ENCODE measurements around the gene ARMC2.
A peak's percentile ranks its signal among the peaks of the same experiment; 100 is the strongest.

ARMC2 gene

DNA sequence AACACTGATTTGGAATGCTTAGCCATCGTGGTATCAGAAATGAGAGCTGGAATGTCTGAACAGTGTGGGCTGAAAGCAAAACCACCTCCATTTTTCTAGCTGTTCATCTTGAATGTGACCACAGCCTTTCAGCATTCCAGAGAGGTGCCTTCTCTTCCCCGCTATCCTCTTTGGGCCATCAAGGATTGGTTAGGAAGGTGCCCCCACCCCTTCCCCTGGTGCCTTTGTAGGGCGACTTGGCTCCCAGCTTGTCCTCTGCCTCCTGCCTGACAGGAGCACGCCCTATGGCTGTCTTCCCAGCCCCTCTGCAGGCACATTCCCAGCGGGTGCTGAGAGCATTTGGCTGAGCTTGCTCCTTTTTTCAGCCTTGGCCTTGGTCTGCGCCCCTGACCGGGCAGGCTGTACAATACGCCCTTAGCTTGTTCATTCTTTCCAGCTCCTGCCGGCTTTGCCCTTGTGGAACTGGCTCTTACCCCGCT, 97.5 kb downstream of the ARMC2 start:
- no peak for TF ChIP-seq REST (IDR thresholded peaks at IDR 0.05; ENCODE audit: insufficient read depth in 1 of 2, low read depth in 2 of 2, low read length in 2 of 2)
- no peak for TF ChIP-seq TAF1 (IDR thresholded peaks at IDR 0.05; ENCODE audit: borderline replicate concordance, insufficient read depth, low read length)
- no peak for TF ChIP-seq POLR2AphosphoS5 (IDR thresholded peaks at IDR 0.05; ENCODE audit: low read depth, low read length)
- no peak for TF ChIP-seq SIN3A (IDR thresholded peaks at IDR 0.05; ENCODE audit: borderline replicate concordance, insufficient read depth, low read length)
- no peak for TF ChIP-seq FOXP2 (optimal IDR thresholded peaks at IDR 0.05; ENCODE audit: borderline replicate concordance, extremely low read depth, extremely low read length, insufficient read depth)

DNA sequence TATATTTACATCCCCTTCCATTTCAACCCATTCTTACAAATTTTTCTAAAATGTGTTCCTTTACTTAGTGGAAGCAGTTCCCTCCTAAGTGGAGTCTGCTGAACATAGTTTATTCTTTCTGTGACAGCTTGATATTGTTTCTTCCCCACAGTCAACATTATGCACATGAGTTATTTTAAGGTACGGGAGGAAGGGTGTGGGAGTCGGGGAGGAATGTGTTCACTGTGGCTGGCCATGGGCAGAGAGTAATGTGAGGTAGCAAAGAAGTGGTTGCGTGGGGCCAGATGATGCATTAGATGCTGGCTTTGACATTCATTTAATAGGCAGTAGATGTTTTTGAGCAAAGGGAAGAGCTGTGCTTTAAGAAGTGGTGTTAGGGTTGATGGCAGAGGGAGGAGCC, 98.5 kb downstream of the ARMC2 start:
- TF ChIP-seq REST (IDR thresholded peaks at IDR 0.05; ENCODE audit: insufficient read depth in 1 of 2, low read depth in 2 of 2, low read length in 2 of 2), result no peak
- TF ChIP-seq SIN3A (IDR thresholded peaks at IDR 0.05; ENCODE audit: borderline replicate concordance, insufficient read depth, low read length), result no peak

DNA sequence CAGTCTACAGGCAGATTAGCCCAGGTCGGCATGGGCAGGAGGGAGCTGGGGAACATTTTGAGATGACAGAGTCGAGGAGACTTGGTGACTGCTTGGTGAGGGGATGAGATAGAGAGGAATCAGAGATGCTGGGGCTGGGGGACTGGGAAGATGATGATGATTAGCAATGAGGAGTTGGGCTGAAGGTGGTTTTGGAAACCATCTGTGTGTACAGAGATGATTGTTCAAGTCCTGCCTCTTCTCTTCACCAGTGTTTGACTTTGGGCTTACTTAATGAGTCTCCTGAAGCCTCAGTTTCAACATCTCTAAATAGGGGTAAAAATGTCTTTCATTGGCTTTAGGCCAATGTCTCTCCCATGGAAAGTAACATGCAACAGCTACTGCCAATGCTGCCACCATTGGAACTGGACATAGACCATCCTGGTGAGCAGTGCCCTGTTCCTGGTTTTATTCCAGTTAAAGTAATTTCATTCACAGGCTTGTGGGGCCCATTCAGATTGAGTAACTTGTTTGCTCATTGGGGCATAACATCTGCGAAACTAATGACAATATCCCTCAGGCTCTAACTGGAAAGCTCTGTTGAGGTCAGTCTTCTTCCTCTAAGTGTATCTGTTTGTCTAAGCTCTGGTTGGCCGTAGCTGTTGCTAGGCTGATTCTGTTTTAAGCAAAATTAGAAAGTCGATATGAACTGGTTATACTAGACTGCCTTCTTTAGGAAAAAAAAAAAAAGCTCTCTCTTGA, 99.1 kb downstream of the ARMC2 start:
- TF ChIP-seq REST (IDR thresholded peaks at IDR 0.05; ENCODE audit: insufficient read depth in 1 of 2, low read depth in 2 of 2, low read length in 2 of 2), result no peak
- no peak for TF ChIP-seq SIN3A (IDR thresholded peaks at IDR 0.05; ENCODE audit: borderline replicate concordance, insufficient read depth, low read length)
- 0 out of 2 replicates have a peak, but pooled peaks have one; percentile 53 for TF ChIP-seq POLR2AphosphoS5 (IDR thresholded peaks at IDR 0.05; ENCODE audit: low read depth, low read length)
- TF ChIP-seq TAF1 (IDR thresholded peaks at IDR 0.05; ENCODE audit: borderline replicate concordance, insufficient read depth, low read length), result peak; percentile 21; the same call in 1 of the 2 replicates
- no peak for TF ChIP-seq FOXP2 (optimal IDR thresholded peaks at IDR 0.05; ENCODE audit: borderline replicate concordance, extremely low read depth, extremely low read length, insufficient read depth)

GRCh38 chr6:108948181-108948661, 100.0 kb downstream of the ARMC2 start:
- TF ChIP-seq REST (IDR thresholded peaks at IDR 0.05; ENCODE audit: insufficient read depth in 1 of 2, low read depth in 2 of 2, low read length in 2 of 2) (no peak), FOXP2 (optimal IDR thresholded peaks at IDR 0.05; ENCODE audit: borderline replicate concordance, extremely low read depth, extremely low read length, insufficient read depth) (no peak), POLR2AphosphoS5 (IDR thresholded peaks at IDR 0.05; ENCODE audit: low read depth, low read length) (no peak), SIN3A (IDR thresholded peaks at IDR 0.05; ENCODE audit: borderline replicate concordance, insufficient read depth, low read length) (0 out of 2 replicates have a peak, but pooled peaks have one; percentile 49)
